HPDE6-E6E7 (cell line): ENCODE data around the gene ILF2.
"Not testable (repeated sequence)": the region's sequence is repeated elsewhere in the genome, so short reads cannot be mapped to it uniquely, and the experiment has no call there.

ENCODE experiments used
- DNase-seq: peaks from one replicate; pipeline ENCODE4 v3.0.0; 2011; ENCODE audit warnings: missing footprints; ENCODE audit errors: extremely low spot score

ILF2 gene

DNA sequence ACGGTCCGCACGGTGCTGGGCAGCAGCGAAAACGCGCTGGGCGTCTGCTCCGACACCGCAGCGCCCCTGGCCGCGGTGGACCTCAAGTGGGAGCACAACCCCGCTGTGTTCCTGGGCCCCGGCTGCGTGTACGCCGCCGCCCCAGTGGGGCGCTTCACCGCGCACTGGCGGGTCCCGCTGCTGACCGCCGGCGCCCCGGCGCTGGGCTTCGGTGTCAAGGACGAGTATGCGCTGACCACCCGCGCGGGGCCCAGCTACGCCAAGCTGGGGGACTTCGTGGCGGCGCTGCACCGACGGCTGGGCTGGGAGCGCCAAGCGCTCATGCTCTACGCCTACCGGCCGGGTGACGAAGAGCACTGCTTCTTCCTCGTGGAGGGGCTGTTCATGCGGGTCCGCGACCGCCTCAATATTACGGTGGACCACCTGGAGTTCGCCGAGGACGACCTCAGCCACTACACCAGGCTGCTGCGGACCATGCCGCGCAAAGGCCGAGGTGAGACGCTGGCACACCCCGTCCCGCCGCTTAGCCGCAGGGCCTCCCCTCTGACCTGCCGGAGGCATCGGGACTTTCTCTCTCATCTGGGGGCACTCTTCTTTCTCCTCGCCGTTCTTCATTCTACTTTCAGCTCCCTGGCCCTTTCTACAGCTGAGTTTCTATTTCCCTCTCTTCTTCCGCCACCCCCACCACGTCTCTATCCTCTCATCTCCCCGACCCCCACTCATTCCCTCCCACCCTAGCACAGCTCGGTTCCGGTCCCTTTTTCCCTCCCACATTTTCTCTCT lies 8.7 kb upstream of the ILF2 start:
- DNase-seq, result no peak

DNA sequence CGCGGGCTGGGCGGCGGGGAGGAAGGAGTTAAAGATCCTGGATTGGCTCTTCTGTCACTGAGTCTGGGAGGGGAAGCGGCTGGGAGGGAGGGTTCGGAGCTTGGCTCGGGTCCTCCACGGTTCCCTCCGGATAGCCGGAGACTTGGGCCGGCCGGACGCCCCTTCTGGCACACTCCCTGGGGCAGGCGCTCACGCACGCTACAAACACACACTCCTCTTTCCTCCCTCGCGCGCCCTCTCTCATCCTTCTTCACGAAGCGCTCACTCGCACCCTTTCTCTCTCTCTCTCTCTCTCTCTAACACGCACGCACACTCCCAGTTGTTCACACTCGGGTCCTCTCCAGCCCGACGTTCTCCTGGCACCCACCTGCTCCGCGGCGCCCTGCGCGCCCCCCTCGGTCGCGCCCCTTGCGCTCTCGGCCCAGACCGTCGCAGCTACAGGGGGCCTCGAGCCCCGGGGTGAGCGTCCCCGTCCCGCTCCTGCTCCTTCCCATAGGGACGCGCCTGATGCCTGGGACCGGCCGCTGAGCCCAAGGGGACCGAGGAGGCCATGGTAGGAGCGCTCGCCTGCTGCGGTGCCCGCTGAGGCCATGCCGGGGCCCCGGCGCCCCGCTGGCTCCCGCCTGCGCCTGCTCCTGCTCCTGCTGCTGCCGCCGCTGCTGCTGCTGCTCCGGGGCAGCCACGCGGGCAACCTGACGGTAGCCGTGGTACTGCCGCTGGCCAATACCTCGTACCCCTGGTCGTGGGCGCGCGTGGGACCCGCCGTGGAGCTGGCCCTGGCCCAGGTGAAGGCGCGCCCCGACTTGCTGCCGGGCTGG lies 7.9 kb upstream of the ILF2 start, which contains the start of gene NPR1:
NPR1 (plus strand) TSS at position 170 of the 818 bp plus-strand sequence; CDS start at position 591, 421 bp downstream.
- DNase-seq, result no peak

DNA sequence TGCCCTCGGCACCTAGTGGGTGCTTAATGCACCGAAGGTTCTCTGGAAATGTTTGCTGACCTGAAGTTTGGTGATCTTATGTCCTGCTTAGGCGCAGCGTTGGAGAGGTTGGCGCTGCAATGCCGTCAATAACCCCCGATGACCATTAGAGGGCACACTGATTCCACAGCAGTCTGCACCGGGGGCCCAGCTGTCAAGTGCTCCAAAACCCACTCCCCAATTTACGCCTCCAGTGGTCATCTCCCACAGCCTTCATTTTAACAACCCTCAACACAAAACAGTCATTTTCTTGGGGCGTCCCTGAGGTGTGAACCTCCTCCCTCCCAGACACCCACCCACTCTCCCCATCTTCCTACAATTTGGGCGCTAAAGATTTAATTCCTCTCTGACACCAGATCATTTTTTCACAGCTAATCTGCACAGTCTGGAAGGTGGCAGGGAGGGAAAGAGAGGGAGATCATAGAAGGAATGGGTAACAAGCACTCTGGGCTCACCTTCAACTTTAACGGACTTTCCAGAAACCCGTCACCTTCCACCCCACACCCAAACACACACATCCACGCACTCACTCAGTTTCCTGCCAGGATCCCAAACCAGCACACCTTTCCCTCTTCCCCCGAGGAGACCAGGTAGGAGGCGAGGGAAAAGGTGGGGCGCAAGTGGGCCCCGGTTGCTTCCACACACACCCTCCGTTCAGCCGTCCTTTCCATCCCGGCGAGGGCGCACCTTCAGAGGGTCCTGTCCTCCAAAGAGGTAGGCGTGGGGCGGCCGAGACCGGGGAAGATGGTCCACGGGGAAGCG lies 7.1 kb upstream of the ILF2 start:
- DNase-seq, result peak; percentile 55

DNA sequence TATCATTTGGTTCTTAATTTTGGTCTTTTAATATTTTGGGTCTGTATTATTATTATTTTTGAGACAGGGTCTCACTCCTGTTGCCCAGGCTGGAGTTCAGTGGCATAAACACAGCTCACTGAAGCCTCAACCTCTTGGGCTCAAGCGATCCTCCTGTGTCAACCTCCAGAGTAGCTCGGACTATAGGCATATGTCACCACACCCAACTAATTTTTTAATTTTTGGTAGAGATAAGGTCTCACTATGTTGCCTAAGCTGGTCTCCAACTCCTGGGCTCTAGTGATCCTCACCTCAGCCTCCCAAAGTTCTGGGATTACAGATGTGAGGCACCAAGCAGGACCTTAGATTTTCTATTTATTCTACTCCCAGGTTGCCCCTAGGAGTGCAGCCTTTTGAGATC lies 2.7 kb upstream of the ILF2 start:
- no peak for DNase-seq

DNA sequence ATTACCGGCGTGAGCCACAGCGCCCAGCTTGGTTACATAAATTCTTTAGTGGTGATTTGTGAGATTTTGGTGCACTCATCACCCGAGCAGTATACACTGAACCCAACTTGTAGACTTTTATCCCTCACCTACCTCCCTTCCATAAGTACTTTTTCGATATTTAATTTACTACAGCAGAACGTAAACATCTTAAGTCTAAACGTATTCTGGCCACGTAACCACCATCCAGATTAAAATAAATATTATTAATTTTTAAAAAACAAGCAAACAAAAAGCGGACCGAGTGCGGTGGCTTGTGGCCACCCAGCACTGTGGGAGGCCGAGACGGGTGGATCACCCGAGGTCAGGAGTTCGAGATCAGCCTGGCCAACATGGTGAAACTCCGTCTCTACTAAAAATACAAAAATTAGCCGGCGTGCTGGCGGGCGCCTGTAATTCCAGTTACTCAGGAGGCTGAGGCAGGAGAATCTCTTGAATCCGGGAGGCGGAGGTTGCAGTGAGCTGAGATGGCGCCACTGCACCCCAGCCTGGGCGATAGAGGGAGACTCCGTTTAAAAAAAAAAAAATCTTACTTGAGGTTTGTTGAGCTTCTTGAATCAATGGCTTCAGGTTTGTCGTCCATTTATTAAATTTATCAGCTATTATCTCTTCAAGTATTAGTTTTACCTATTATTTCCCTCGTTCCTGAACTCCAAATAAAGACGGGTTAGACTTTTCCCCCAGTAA lies 998 bp upstream of the ILF2 start:
- not testable (repeated sequence) for DNase-seq

DNA sequence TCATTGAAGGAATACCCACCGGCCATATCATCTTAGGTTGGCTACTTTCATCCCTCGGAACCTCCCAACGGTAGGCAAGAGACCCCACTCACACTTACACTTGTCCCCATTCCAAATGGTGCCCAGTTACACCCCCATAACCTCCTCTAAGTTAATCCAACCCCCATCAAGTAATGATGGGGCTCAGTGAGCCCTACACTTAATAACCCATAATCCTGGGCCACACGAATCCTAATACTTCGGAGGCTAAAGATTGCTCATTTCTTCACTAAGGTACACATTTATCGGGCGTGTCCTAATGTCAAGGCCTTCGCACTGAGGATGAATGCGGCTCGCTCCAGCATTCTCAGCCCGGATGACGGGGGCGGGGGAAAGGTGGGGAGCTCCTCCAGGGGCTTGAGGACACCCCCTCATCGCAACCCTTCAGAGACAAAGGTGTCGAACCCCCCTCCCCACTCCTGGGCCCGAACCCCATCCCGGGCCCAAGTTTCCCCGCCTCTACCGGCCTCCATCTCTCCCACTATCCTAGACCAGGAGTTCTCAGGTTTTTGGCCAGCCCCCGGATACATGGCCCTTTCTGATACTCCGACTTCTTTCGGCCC lies 435 bp downstream of the ILF2 start:
- no peak for DNase-seq

DNA sequence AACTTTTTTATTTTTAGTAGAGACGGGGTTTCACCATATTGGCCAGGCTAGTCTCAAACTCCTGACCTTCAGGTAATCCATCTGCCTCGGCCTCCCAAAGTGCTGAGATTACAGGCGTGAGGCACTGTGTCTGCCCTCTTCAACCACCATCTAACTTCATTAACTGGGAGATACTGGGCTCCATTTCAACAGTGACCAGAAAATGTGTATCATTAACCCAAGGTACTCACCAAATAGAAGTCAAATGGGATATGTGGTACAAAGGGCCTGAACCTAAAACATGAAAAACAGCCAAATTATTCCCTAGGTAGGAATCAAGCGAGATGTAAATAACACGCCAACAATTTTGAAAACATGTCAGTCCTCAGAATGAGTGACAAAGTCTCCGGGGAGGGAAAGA lies 1.2 kb downstream of the ILF2 start:
- no peak for DNase-seq

DNA sequence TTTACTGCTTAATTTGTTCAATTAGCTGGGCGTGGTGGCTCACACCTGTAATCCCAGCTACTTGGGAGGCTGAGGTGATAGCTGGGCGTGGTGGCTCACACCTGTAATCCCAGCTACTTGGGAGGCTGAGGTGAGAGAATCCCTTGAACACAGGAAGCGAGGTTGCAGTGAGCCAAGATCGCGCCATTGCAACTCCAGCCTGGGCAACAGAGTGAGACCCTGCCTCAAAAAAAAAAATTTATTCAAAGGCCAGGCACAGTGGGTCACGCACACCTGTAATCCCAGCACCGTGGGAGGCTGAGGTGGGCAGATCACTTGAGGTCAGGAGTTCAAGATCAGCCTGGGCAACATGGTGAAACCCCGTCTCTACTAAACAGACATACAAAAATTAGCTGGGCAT lies 2.1 kb downstream of the ILF2 start:
- DNase-seq, result not testable (repeated sequence)

DNA sequence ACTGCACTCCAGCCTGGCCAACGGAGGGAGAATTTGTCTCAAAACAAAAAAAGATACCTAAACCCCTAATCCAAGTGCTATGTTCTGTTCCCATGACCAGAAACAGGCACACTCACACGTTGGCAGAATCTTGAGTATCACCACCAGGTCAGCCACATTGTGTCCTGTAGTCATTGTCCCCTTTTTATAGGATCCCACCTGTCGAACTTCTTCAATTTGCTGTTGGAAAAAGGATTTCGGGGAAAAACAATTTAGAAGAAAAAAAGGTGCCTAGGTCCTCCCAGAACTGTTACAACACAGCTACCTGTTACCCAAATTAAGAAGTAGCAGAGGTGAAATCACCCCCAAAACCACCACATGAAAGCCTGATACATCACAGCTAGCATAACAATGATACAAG lies 3.4 kb downstream of the ILF2 start:
- no peak for DNase-seq

DNA sequence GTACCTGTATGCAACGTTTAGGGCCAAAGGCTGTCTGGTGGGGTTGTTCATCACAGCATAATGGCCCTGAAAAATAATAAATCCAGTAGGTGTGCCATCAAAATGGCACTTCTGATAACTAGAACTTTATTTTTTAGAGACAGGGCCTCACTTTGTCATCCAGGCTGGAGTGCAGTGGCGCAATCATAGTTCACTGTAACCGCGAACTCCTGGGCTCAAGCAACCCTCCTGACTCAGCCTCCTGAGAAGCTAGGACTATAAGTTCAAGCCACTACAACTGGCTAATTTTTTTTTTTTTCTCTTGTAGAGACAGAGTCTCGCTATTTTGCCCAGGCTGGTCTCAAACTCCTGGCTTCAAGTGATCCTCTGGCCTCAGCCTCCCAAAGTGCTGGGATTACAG lies 7.6 kb downstream of the ILF2 start:
- DNase-seq, result no peak

DNA sequence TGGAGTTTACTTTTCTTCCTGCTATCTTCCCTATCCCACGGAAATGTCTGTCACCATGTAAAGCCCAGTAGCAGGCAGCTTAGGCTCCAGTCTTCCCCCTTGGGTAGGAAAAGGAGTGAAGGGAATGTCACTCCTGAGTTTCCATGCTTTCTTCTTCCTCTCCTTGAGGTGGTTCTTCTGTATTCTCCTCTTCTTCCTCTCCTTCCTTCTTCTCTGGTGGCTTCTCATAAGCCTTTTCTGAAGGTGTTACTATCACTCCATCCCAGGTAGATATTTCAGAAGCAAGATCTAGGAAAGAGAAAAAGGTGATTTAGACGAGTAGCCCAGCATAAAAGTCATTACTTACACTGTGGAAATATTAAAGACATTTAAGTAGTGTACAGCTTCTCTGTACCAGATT lies 8.5 kb downstream of the ILF2 start:
- DNase-seq, result no peak

DNA sequence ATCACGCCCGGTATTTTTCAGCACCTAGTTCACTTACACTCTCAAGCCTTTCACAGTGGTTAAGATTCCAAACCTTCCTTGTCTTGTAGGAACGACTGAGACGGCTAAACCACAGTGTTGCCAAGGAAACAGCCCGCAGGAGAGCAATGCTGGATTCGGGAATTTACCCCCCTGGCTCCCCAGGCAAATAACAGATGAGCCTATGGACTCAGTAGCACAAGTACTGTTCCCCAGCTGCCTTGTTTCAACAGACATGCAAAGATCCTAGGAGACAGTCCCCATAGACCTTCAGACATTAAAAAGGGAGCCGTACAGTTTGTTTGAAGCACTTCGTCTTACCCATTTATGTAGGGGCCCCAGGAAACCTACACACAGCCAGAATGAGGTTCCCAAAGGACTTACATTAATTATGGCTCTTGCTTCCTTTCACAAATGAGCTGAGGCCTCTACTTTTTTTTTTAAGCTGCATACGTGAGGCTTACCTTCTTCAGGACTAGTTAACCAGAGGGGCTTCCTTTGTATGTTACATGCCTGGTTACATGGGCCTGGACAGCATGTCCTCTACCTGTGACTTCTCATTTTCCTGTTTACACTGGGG lies 9.6 kb downstream of the ILF2 start:
- no peak for DNase-seq

DNA sequence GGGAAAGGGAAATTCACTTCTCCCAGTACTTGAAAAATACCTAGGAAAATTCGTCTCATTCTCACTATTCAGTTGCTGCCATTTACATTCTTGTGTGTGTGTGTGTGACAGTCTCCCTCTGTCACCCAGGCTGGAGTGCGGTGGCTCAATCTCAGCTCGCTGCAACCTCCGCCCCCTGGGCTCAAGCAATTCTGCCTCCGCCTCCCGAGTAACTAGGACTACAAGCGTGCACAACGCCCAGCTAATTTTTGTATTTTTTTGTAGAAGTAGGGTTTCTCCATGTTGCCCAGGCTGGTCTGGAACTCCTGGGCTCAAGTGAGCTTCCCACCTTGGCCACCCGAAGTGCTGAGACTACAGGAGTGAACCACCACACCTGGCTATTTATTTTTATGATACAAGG lies 11.1 kb downstream of the ILF2 start:
- DNase-seq, result no peak

DNA sequence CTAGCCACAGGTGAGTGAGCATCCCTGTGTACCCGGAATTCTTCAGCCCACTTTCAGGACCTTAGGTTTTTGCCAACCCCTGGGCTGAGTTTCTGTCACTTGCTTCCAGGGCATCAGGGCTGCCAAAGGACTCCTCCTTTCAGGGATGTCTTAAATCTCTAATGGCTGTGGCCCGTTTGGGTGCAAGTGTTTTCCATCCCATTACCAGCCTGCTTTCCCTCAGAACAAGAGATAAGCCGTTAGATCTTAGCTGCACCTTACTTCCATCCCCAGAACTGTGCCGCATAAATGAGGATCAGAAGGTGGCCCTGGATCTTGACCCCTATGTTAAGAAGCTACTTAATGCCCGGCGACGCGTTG lies 11.6 kb downstream of the ILF2 start:
- no peak for DNase-seq

DNA sequence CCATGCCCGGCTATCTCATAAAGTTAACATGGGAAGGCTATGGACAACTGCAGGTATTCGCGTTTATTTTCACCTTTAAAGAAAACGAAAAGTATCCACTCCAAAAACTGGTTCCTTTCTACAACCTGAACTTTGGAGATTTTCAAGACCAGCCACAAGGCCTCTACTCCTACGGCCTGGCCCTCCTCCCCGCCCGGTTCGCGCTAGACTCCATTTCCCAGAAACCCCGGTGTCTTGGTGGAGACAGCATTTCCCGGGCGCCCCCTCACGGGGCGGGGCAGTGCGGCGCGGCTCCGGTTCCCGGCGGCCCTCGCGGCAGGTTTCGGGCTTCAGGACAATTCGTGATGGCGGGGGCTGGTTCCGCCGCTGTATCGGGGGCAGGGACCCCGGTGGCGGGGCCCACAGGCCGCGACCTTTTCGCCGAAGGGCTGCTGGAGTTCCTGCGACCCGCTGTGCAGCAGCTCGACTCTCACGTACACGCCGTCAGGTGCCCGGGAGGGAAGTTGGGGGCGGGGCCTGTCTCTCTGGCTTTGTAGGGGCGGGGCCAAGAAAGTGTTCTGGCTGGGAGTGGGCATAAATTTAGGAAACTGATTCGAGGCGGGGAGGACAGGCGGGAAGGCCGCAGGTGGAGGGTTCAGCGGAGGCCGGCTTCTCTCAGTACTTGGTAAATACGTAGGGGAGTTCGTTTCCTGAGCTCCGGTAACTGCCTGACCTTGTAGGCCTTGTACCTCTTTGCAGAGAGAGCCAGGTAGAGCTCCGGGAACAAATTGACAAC lies 12.2 kb downstream of the ILF2 start, which contains the start of gene SNAPIN:
SNAPIN (plus strand) TSS at position 304 of the 775 bp plus-strand sequence; CDS start at position 345, 41 bp downstream.
- DNase-seq, result peak; percentile 94

DNA sequence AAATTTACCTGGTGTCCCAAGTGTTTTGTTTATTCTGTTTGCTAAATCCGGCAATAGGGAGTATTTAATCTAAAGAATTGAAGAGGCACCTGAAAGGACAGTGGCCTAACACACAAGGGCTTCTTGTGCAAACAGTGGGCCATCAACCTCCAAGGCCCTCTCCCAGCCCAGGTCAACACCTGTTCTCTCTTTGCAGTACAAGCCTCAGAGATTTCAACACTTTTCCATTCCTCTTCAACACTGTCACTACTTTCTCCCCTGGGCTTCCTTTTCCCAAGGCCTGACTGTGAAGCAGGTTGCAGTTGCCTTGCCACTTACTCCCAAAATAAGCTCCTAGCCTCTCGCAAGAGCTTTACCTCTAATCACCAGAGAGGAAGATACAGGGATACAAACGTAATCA lies 15.5 kb downstream of the ILF2 start:
- no peak for DNase-seq

DNA sequence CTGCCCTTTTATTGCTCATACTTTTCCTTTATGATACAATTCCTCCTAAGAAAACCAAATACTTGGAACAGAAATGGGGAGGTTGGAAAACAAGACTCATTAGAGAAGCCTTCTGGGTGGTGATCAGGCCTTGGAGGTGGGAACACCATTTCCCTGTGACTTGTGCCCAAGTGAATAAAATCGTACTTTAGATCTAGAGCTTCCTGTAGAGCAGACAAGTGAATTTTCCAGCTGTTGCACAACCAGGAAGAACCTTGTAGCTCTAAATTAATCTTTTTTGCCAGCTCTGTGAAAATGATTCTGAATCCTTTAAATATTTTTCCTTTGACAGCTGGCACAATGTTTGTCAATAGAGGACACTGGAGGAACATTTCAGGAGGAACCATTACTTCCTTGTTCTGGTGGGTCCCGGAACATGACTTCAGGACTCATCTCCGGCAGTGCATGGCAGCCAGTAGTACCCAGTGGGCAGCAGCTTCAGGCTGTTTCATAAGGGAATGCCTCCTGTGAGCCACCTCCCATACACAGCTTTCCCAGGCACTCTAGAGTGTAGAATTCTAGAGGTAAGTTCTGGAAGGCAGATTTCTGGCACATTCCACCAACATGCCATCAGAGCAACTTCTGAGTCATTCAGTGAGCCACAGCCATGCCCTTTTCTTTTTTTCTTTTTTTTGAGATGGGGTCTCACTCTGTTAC lies 17.8 kb downstream of the ILF2 start:
- no peak for DNase-seq

DNA sequence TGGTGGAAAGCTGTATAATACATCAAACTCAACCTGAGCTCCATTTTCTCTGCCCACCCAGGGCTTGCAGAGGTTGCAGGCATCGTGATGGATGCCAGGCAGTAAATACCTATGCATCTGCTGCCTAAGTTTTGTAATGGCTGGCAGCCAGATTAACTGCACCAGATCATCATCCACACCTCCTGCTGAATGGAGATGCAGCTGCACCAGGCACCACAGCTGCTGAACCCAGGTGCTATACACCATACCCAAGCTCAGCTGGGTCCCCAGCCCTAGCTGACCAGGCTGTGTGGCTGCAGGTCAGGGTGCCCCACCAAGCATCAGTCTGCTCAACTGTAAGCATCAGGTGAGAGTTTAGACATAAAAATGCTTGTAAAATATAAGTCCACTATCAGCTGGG lies 19.0 kb downstream of the ILF2 start:
- DNase-seq, result no peak

DNA sequence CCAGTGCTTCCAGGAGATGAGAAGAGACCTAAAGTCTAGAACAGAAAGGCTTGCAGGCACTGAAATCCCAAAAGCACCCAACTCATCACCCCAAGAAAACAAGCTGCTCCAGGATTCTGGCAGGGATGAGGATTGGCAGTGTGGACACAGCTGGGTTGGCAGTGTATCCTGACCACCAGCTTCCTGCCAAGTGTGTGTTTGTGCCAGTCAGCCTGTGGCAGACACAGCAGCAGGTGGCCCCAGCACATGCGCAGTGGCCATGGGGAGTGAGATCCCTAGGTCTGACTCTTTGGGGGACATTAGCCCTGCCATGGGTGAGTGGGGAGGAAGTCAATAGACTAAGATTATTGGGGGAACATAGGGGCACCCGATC lies 20.9 kb downstream of the ILF2 start:
- no peak for DNase-seq
